Body of pancreas (tissue), 4 donors: ENCODE data around the gene SAMD3. TPM values are rescaled to one million over a fixed set of nuclear protein-coding genes. Genes with fewer than 3 reads are reported as not detected.

Source experiments
- ATAC-seq: fragments of 150-250 bp; one replicate; pipeline ENCODE4 v1.9.1; 2016
- DNase-seq, 4 donors: peaks; one replicate each; pipeline ENCODE4 v3.0.0-alpha.2; 2019
- H3K27ac ChIP-seq, 4 donors: fragments of 200-600 bp; sonication (generic); 1 replicate in 3 of 4; 2 replicates in 1 of 4; pipeline versions ENCODE4 v1.5.1 to v1.6.1; 2016 to 2019; ENCODE audit warnings: mild to moderate bottlenecking in 1 of 4, mixed read lengths in 1 of 4, moderate library complexity in 1 of 4
- H3K27me3 ChIP-seq, 2 donors: fragments of 200-600 bp; sonication (generic); one replicate each; pipeline ENCODE4 v1.6.0; 2016; ENCODE audit warnings: mild to moderate bottlenecking in 1 of 2
- H3K36me3 ChIP-seq, 2 donors: fragments of 200-600 bp; sonication (generic); replicated peaks in 1 of 2; 2 replicates each; pipeline ENCODE4 v1.5.1; 2016; ENCODE audit warnings: low read depth in 2 of 2; ENCODE audit not compliant: insufficient read depth in 1 of 2
- H3K4me1 ChIP-seq: fragments of 200-600 bp; sonication (generic); one replicate; pipeline ENCODE4 v1.6.0; 2016
- H3K4me3 ChIP-seq, 2 donors: fragments of 200-600 bp; sonication (generic); 1 replicate in 1 of 2; 2 replicates in 1 of 2; pipeline ENCODE4 v1.5.1; 2016 to 2019
- H3K9me3 ChIP-seq, 3 donors: fragments of 200-600 bp; sonication (generic); 1 replicate in 2 of 3; 2 replicates in 1 of 3; pipeline ENCODE4 v1.5.1; 2016
- POLR2A ChIP-seq, 3 donors: fragments of 450-650 bp; IDR thresholded peaks; one replicate each; pipeline ENCODE4 v1.6.1; 2016; ENCODE audit warnings: antibody characterized with exemption in 3 of 3, mild to moderate bottlenecking in 2 of 3
- WGBS, 2 donors: methylation state at CpG; one replicate each; pipeline ENCODE4 v1.1.5; 2017; 5-methylcytosine and 5-hydroxymethylcytosine counted together
- intact Hi-C: fragments of 100-400 bp; cut with DNase I; formaldehyde crosslinking; loops from one replicate; pipeline ENCODE4 v1.15.1; 2023
- total RNA-seq, 2 donors: library from RNA; depleted of rRNA; stranded (reverse); fragments of >200 nt; gene quantifications; one replicate each; pipeline ENCODE4 v1.1.0, GENCODE V29; 2016
- TF ChIP-seq, protein P1 (sequence below), 7 experiments: fragments of 450-650 bp in 4 of 7; fragments of 200-600 bp in 3 of 7; sonication (generic) in 3 of 7; IDR thresholded peaks; one replicate each; pipeline ENCODE4 v1.5.1; 2016 to 2019; ENCODE audit warnings: antibody characterized with exemption in 7 of 7

The SAMD3 gene
- total RNA-seq, 2 donors from 2014 or later, result 0.52 to 20.4 TPM

DNA sequence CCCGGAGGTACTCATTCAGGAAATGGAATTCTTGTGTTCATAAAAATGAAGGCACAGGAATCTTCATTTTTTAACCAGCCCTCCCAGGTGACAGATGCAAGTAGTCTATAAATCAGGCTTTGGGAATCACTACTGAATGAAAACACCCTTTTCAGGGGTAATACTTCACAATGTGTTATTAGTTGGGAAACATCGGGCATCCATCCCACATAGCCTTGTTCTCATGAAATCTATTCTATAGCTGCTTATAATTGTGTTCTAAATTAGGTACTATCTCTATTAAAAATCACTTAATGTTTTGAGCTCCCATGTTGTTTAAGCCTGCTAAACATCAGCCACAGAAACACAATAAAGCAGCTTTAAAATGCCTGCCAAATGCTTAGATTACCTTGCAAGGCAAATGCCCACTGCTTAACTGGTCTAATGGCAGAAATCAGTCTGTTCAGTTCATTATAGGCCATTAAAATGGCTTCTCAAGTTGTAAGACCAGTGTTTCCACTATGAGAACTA is 109.5 kb downstream of the SAMD3 start:
- intact Hi-C loops, result no loop called here

DNA sequence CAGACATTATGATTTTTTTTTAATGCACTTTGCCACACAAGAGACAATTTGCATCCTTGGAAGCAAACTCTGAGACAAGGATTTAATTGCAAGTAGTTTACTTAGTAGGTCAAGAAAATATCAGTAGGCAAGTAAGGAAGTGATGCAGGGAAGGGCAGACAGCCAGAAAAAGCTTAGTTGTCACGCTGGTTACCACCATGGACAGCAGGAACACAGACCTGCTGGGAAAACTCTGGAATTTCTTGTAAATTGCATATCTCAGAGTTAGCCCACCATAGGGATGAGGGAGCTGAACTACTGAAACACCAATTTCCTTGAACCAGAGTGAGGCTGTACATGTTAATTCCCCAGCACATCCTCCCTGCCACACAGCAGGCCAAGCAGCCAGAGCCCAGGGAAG is 111.7 kb downstream of the SAMD3 start:
- ATAC-seq, result no peak
- no peak for DNase-seq
- intact Hi-C loops, result no loop called here
- 94 to 96% methylated on average over 1 of the region's 1 CpG for WGBS, 2 donors
- no peaks in the 10 kb centered on the region for H3K36me3 ChIP-seq
- H3K4me1 ChIP-seq, result no peaks in the 10 kb centered on the region
- H3K4me3 ChIP-seq, result no peak overlapping the region
- no peaks in the 10 kb centered on the region for H3K9me3 ChIP-seq
- H3K27me3 ChIP-seq, result no peaks in the 10 kb centered on the region
- no peak overlapping the region for H3K27ac ChIP-seq
- no peak for TF ChIP-seq POLR2A (IDR thresholded peaks at IDR 0.05)
- TF ChIP-seq, protein P1, sequence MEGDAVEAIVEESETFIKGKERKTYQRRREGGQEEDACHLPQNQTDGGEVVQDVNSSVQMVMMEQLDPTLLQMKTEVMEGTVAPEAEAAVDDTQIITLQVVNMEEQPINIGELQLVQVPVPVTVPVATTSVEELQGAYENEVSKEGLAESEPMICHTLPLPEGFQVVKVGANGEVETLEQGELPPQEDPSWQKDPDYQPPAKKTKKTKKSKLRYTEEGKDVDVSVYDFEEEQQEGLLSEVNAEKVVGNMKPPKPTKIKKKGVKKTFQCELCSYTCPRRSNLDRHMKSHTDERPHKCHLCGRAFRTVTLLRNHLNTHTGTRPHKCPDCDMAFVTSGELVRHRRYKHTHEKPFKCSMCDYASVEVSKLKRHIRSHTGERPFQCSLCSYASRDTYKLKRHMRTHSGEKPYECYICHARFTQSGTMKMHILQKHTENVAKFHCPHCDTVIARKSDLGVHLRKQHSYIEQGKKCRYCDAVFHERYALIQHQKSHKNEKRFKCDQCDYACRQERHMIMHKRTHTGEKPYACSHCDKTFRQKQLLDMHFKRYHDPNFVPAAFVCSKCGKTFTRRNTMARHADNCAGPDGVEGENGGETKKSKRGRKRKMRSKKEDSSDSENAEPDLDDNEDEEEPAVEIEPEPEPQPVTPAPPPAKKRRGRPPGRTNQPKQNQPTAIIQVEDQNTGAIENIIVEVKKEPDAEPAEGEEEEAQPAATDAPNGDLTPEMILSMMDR (IDR thresholded peaks at IDR 0.05), result no peak

More for the DNA sequence above, 109.5 kb downstream of the SAMD3 start:
- Histone ChIP-seq H3K4me1 (no peaks in the 10 kb centered on the region), H3K4me3 (no peak overlapping the region), H3K36me3 (no peaks in the 10 kb centered on the region), H3K9me3 (no peaks in the 10 kb centered on the region), H3K27ac (no peak overlapping the region), H3K27me3 (no peaks in the 10 kb centered on the region)
- no peak for ATAC-seq
- no peak for DNase-seq
- TF ChIP-seq, protein P1 (IDR thresholded peaks at IDR 0.05), result no peak
- 93 to 98% methylated on average over 2 of the region's 2 CpGs for WGBS, 2 donors

DNA sequence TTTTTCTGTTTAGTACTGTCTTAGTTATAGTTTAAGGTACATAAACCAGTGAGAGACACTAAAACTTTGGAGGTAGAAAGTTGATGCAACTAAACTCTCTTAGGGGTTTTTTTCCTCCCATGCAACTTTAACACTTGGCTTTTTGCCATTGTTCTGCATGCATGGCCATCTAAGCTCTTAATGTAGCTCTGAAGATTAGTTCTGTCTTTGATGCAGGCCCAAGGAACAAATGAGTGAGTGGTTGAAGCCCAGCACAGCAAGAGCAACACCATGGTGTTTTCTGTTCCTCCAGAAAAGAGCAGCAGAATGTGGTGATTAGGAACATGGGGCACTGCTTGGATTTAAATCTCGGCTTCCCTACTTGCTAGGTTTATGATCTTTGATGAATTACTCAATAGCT is 115.0 kb downstream of the SAMD3 start:
- TF ChIP-seq, protein P1 (IDR thresholded peaks at IDR 0.05), result no peak
- Histone ChIP-seq H3K27ac (no peak overlapping the region), H3K36me3 (no peaks in the 10 kb centered on the region), H3K4me3 (no peak overlapping the region), H3K9me3 (no peaks in the 10 kb centered on the region), H3K4me1 (no peaks in the 10 kb centered on the region), H3K27me3 (no peaks in the 10 kb centered on the region)
- no peak for ATAC-seq
- DNase-seq, result no peak
- WGBS, 2 donors, result 94 to 100% methylated on average over 1 of the region's 1 CpG
- intact Hi-C loops, result no loop called here

DNA sequence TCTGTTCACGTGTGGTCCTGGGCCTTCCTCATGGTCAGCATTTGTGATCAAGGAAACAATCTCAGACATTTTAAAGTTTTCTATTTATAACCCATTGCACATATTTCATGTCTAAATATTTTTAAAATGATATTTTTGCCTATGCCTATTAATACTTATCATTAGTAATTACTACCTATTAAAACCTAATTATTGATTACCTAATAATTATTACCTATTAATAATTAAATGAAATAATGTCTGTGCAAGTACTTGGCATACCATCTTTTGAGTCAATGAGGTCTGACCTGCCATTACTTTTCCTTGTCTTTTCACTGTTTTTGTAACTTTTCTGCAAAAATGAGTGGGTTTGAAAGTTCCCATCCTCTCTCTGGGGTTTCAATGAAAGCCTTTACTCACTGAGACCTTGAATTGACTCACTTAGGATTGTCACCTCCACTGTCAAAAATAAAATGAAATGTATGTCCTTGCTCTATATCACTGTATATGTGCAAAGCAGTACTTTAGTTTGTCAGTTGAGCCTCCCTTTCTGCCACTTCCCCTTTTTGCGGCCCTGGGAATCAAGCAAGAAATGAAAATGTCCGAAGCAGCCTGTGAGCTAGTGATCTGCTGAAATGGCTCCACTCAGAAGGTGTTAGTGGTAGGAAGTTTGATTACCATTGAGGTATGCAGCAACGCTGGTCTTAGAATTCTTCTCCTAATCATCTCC is 116.6 kb downstream of the SAMD3 start:
- H3K9me3 ChIP-seq, result no peaks in the 10 kb centered on the region
- no peaks in the 10 kb centered on the region for H3K36me3 ChIP-seq
- no peak overlapping the region for H3K27ac ChIP-seq
- ATAC-seq (no peak), DNase-seq (no peak)
- H3K27me3 ChIP-seq, result no peaks in the 10 kb centered on the region
- TF ChIP-seq, protein P1 (IDR thresholded peaks at IDR 0.05), result no peak
- no peak for TF ChIP-seq POLR2A (IDR thresholded peaks at IDR 0.05)
- H3K4me3 ChIP-seq, result no peak overlapping the region
- intact Hi-C loops, result no loop called here
- WGBS, 2 donors, result 74 to 95% methylated on average over 4 of the region's 4 CpGs
- H3K4me1 ChIP-seq, result no peaks in the 10 kb centered on the region

DNA sequence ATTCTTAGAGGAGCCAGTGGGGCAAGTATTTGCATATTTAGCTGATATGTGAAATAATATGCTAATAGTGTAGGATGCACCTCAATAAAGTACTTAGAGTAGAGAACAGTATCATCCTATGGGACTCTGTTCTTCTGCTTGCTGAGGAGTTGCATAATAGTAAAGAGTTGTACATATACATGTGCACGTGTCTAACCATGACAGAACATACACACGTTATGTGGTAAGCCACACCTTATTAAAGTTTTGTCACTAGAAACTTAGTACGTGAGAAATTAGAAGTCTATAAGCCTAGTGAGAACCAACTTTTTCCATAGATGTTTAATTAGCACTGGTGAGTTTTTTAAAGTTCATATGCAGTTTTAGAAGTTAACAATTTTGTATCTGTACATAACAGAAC is 123.6 kb downstream of the SAMD3 start:
- TF ChIP-seq, protein P1 (IDR thresholded peaks at IDR 0.05), result no peak
- no peak for TF ChIP-seq POLR2A (IDR thresholded peaks at IDR 0.05)
- Histone ChIP-seq H3K4me3 (no peak overlapping the region), H3K4me1 (no peaks in the 10 kb centered on the region), H3K36me3 (no peaks in the 10 kb centered on the region), H3K9me3 (no peaks in the 10 kb centered on the region), H3K27ac (no peak overlapping the region), H3K27me3 (no peaks in the 10 kb centered on the region)
- intact Hi-C loops, result no loop called here
- no peak for DNase-seq
- 92 to 93% methylated on average over 3 of the region's 3 CpGs for WGBS, 2 donors
- ATAC-seq, result no peak
